WERI-Rb-1 (cell line): ENCODE data around the gene LPO.

Experiments
- DNase-seq: peaks from one replicate; pipeline ENCODE4 v3.0.0-alpha.2; 2020
- H3K27ac ChIP-seq: fragments of 250-450 bp; sonication (Bioruptor Pico); 2 replicates; pipeline ENCODE4 v1.5.1; 2020; ENCODE audit warnings: mild to moderate bottlenecking, moderate library complexity
- H3K27me3 ChIP-seq: fragments of 250-450 bp; sonication (Bioruptor Pico); 2 replicates; pipeline ENCODE4 v1.5.1; 2021; ENCODE audit warnings: mild to moderate bottlenecking, low read depth, moderate library complexity; ENCODE audit not compliant: insufficient read depth, severe bottlenecking
- H3K36me3 ChIP-seq: fragments of 250-450 bp; sonication (Bioruptor Pico); 2 replicates; pipeline ENCODE4 v1.5.1; 2020; ENCODE audit warnings: mild to moderate bottlenecking, moderate library complexity
- H3K4me3 ChIP-seq: 2 replicates; pipeline ENCODE4 v1.5.1; 2011; ENCODE audit warnings: low read depth, mild to moderate bottlenecking, control low read depth, low read length
- H3K9me3 ChIP-seq: fragments of 250-450 bp; sonication (Bioruptor Pico); 2 replicates; pipeline ENCODE4 v1.5.1; 2021; ENCODE audit warnings: mild to moderate bottlenecking, moderate library complexity; ENCODE audit not compliant: severe bottlenecking
- TF ChIP-seq, protein P1 (sequence below): IDR thresholded peaks from 2 replicates; pipeline ENCODE4 v1.5.1; 2011; ENCODE audit warnings: low read depth, mild to moderate bottlenecking, control low read depth, inconsistent platforms, low read length

LPO gene

DNA sequence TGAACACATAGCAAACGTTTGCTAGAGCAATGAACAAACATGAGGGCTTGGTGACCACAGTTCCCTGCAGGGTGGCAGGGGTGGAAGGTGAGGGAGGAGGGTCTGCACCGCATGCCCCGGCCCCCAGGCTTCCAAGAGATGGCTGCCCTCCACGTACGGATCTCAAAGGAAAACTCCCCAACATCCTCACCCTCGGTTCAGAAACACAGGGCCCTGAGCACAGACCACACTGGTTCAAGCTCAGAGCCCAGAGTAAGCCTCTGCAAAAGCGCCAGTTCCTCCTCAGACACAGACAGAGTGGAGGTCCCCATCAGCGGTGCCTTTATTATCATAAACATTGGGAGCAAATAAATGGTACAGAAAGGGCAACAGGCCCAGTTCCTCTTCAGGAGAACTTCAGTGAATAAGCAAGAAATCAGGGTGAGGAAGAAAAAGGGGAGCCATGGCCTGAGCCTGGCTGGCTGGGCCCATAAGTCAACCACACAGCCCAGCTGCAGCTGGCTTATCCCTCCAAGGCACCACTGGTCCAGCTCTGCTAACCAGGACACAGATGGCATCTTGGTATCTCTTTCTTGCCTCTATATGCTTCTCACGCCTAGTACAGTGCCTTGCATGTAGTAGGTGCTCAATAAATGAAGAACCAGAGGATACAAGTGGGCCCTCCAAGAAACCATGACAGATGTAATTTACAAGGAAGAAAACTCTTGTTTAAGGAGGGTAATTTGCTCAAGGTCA lies 31.3 kb downstream of the LPO start:
- Histone ChIP-seq H3K9me3 (no peaks in the 10 kb centered on the region), H3K36me3 (no peaks in the 10 kb centered on the region), H3K4me3 (no peak overlapping the region), H3K27me3 (no peaks in the 10 kb centered on the region), H3K27ac (no peak overlapping the region)
- TF ChIP-seq, protein P1, sequence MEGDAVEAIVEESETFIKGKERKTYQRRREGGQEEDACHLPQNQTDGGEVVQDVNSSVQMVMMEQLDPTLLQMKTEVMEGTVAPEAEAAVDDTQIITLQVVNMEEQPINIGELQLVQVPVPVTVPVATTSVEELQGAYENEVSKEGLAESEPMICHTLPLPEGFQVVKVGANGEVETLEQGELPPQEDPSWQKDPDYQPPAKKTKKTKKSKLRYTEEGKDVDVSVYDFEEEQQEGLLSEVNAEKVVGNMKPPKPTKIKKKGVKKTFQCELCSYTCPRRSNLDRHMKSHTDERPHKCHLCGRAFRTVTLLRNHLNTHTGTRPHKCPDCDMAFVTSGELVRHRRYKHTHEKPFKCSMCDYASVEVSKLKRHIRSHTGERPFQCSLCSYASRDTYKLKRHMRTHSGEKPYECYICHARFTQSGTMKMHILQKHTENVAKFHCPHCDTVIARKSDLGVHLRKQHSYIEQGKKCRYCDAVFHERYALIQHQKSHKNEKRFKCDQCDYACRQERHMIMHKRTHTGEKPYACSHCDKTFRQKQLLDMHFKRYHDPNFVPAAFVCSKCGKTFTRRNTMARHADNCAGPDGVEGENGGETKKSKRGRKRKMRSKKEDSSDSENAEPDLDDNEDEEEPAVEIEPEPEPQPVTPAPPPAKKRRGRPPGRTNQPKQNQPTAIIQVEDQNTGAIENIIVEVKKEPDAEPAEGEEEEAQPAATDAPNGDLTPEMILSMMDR = no peak
- no peak for DNase-seq

DNA sequence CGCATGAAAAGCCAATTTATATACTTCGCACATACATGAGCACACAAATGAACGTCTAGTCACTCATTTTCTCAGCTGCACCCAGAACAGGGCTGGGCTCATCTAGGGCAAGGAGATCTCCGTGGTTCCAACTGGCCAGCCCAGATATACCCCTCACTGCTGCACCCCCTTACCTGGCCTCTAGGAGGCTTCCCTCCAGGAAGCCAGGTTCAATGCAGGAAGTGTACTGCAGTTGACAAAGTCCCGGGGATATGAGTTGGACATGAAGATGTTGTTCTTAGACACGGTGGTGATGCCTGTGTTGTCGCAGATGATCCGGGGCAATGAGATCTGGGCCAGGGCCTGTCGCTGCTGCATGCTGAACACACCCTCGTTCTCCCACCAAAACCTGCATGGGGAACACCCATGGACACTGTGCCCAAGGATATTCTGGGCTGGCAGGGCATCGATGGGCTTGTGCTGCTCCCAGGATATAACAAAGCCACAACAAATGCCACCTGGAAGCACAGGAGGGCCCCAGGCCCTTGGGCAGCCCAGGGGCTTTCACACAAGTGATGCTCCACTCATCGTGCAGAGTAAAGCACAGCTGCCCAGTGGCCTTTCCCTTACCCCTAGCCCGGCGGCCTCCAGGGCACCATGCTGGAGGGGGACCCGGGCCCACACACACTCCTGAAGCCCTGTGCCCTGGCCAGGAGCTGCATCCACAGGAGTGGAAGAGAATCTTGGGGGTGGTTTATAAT lies 32.3 kb downstream of the LPO start:
- DNase-seq = no peak
- H3K27me3 ChIP-seq = no peaks in the 10 kb centered on the region
- no peak overlapping the region for H3K4me3 ChIP-seq
- no peaks in the 10 kb centered on the region for H3K36me3 ChIP-seq
- TF ChIP-seq, protein P1 = peak; percentile 56
- no peak overlapping the region for H3K27ac ChIP-seq
- no peaks in the 10 kb centered on the region for H3K9me3 ChIP-seq

DNA sequence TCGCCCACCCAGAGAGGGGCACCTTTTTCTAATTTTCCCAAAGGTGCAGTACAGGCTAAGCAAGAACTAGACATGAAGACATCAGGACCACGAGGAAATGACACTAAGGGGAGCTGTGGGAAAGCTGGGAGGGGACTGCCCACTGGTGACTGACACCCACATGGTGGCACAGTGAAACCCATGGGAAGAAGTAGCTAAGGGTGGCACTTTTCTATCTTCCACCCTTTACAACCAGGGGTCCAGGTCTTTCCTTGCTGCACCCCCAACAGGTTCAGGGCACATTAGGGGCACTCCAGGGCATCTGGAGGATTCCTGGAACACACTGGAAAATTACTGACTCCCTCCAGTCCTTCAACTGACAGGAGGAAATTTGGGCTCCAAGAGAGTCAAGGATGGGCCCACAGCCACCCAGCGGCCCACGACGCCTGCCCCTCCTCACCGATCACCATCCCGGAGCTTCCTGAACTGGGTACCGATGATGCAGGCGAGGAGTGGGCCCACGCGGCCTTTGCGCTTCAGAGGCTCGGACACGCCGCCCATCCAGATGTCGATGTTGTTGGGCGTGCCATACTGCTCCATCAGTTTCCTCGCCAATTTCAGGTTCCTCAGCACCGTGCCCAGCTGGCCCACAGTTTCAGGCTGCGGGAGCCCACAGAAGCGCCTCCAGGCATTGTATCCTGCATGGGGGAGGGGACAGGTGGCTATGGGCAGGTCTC lies 33.0 kb downstream of the LPO start:
- Histone ChIP-seq H3K36me3 (no peaks in the 10 kb centered on the region), H3K27ac (no peak overlapping the region), H3K9me3 (no peaks in the 10 kb centered on the region), H3K4me3 (no peak overlapping the region), H3K27me3 (no peaks in the 10 kb centered on the region)
- TF ChIP-seq, protein P1 = no peak
- DNase-seq = no peak

DNA sequence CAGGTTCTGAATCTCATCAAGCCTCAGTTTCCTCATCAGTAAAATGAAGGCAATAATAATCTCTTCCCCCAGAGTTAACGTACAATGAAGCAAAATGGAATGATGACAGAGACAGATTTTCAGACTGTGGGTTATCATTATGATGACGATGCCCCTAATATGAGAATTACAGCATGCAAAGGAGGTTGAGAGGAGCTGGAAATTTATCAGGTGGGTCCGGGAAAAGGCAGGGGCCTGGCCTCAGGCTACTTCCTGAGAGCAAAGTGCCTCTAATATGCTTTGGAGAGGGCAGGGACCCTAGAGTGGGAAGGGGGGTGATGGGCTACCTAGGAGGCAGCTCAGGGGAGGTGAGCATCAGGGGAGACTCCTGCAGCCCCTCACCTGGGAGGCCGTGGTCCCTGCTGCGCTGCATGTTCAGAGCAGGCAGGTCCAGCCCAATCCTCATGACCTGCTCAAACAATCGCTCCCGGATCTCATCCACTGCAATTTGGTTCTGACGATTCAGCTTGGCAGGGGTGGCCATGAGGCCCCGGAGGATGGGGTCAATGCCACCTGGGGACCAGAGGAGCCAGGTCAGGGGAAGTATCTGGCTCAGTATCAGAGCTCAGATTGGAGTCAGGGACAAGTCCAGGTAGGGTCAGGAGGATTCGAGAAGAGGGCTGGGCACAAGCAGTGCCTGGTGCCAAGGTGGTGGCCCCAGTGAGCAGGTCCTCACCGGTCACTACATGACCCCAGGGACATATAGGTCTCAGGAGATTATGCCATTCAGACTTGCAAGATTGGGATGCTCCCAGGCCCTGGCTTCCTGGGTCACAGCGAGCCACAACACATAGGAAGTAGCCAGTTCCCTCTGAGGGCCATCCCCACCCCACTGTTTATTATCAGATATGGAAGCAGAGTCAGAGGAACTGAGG lies 34.2 kb downstream of the LPO start:
- Histone ChIP-seq H3K9me3 (no peaks in the 10 kb centered on the region), H3K36me3 (no peaks in the 10 kb centered on the region), H3K27ac (no peak overlapping the region), H3K4me3 (no peak overlapping the region), H3K27me3 (no peaks in the 10 kb centered on the region)
- DNase-seq = no peak
- TF ChIP-seq, protein P1 = no peak

DNA sequence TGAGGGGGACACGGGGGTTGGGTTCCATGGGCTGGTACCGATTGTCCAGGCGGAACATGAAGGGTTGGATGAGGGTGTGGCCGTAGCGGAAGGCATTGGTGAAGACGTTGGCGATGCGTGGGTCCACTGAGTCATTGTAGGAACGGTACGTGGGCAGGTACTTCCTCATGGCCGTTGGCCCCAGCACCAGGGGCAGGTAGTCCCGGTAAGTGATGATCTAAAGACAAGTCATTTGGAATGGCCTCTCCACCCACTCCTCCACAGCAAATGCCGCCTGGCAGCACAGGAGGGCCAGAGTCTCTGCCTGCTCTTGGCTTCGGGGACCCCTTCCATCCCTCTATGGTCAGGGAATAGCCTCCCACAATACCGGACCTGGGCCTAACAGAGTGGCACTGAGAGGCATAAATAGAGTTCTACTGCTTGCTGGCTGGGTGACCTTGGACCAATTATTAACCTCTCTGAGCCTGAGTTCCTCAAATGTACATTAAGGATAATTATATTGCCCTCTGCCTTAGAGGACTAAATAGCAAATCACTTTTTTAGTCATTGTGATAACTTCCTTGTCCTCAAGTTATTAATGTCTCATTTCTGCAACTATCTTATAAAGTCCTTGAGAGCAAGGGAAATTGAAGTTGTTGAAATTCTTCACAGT lies 35.2 kb downstream of the LPO start:
- DNase-seq = no peak
- no peak overlapping the region for H3K27ac ChIP-seq
- no peak overlapping the region for H3K4me3 ChIP-seq
- TF ChIP-seq, protein P1 = no peak
- no peaks in the 10 kb centered on the region for H3K9me3 ChIP-seq
- no peaks in the 10 kb centered on the region for H3K36me3 ChIP-seq
- H3K27me3 ChIP-seq = no peaks in the 10 kb centered on the region
